GM12872 (cell line): ENCODE data around the gene ZNF462.

Experiments used
- CTCF ChIP-seq: IDR thresholded peaks from 3 replicates; pipeline ENCODE4 v1.5.1; 2011; ENCODE audit warnings: low read depth, mild to moderate bottlenecking, low read length, moderate library complexity; ENCODE audit not compliant: insufficient read depth

The ZNF462 gene

GRCh38 chr9:106891286-106891685 is 28.3 kb downstream of the ZNF462 start:
- TF ChIP-seq CTCF, result no peak

- TF ChIP-seq CTCF, result no peak
These were observed 29.7 kb downstream of the ZNF462 start for GRCh38 chr9:106892632-106893031.

GRCh38 chr9:106893088-106893487 is 30.1 kb downstream of the ZNF462 start:
- no peak for TF ChIP-seq CTCF

GRCh38 chr9:106896695-106897094 is 33.7 kb downstream of the ZNF462 start:
- no peak for TF ChIP-seq CTCF

GRCh38 chr9:106897236-106897635 is 34.3 kb downstream of the ZNF462 start:
- TF ChIP-seq CTCF, result no peak

- TF ChIP-seq CTCF, result no peak
These were observed 34.8 kb downstream of the ZNF462 start for GRCh38 chr9:106897751-106898150.

GRCh38 chr9:106906129-106906528 is 43.2 kb downstream of the ZNF462 start:
- TF ChIP-seq CTCF, result no peak

- TF ChIP-seq CTCF, result no peak
These were observed 49.0 kb downstream of the ZNF462 start for GRCh38 chr9:106911951-106912350.
